Panc1 (cell line): Measurements from ENCODE around the gene PDE4B. TPM values are rescaled to one million over a fixed set of nuclear protein-coding genes. Genes with fewer than 3 reads are reported as not detected.

Experiments
- ATAC-seq: fragments of 200-7000 bp; cut with Tn5 transposase; 2 replicates; pipeline ENCODE4 v1.9.1; 2020; ENCODE audit warnings: mild to moderate bottlenecking, moderate library complexity
- BruUV-seq: library from RNA; stranded (reverse); fragments of 400-500 nt; replicated peaks from 2 replicates; lab custom pipeline; 2021; lab: Mats Ljungman, UMichigan
- CTCF ChIA-PET: fragments of 300-600 bp; sonication (Branson Sonifier 250); formaldehyde crosslinking; loops from one replicate; lab custom pipeline; 2022; ENCODE audit warnings: antibody characterized with exemption; lab: Charles Lee
- POLR2A ChIA-PET: fragments of 300-600 bp; sonication (Branson Sonifier 250); formaldehyde crosslinking; loops from one replicate; lab custom pipeline; 2022; ENCODE audit warnings: antibody characterized with exemption; lab: Charles Lee
- DNase-seq: peaks from one replicate; pipeline ENCODE4 v3.0.0-alpha.2; 2010; ENCODE audit warnings: low read depth, low spot score
- H3K27ac ChIP-seq: 2 replicates; pipeline ENCODE4 v1.5.1; 2011; ENCODE audit warnings: mild to moderate bottlenecking, low read length, inconsistent platforms
- H3K27me3 ChIP-seq: fragments of 200-500 bp; sonication (Bioruptor generic); 2 replicates; pipeline ENCODE4 v1.6.0; 2014; ENCODE audit warnings: low read length, inconsistent platforms; ENCODE audit not compliant: control insufficient read depth, insufficient read depth
- H3K36me3 ChIP-seq: fragments of 200-500 bp; sonication (Bioruptor generic); 2 replicates; pipeline ENCODE4 v1.5.1; 2014; ENCODE audit warnings: inconsistent platforms, mild to moderate bottlenecking, low read length, moderate library complexity; ENCODE audit not compliant: control insufficient read depth, insufficient read depth
- H3K4me1 ChIP-seq: 2 replicates; pipeline ENCODE4 v1.5.1; 2011; ENCODE audit warnings: inconsistent platforms, mild to moderate bottlenecking, low read length, moderate library complexity; ENCODE audit not compliant: control insufficient read depth, insufficient read depth
- H3K4me3 ChIP-seq, 2 experiments: 2 replicates each; pipeline ENCODE4 v1.5.1; 2011 to 2012; ENCODE audit warnings: low read depth in 2 of 2, low read length in 2 of 2, mild to moderate bottlenecking in 2 of 2, inconsistent platforms in 1 of 2, moderate library complexity in 1 of 2
- H3K9me3 ChIP-seq: fragments of 200-500 bp; sonication (Bioruptor generic); 2 replicates; pipeline ENCODE4 v1.5.1; 2014; ENCODE audit warnings: low read depth, mild to moderate bottlenecking, inconsistent platforms, low read length, moderate library complexity; ENCODE audit not compliant: control insufficient read depth, insufficient read depth
- CTCF ChIP-seq: fragments of 450-650 bp; IDR thresholded peaks from 2 replicates; pipeline ENCODE4 v1.5.1; 2017; ENCODE audit warnings: mild to moderate bottlenecking
- POLR2AphosphoS5 ChIP-seq: IDR thresholded peaks from 2 replicates; pipeline ENCODE4 v1.6.1; 2012; ENCODE audit warnings: mild to moderate bottlenecking, low read depth, low read length, moderate library complexity
- REST ChIP-seq, 2 experiments: IDR thresholded peaks; 2 replicates each; pipeline ENCODE4 v1.6.1; 2011 to 2012; ENCODE audit warnings: low read depth in 2 of 2, control low read depth in 1 of 2, low read length in 1 of 2, mild to moderate bottlenecking in 1 of 2, moderate library complexity in 1 of 2; ENCODE audit not compliant: insufficient read depth in 1 of 2
- SIN3A ChIP-seq: IDR thresholded peaks from 2 replicates; pipeline ENCODE4 v1.6.1; 2012; ENCODE audit warnings: low read depth, mild to moderate bottlenecking, low read length, moderate library complexity, borderline replicate concordance; ENCODE audit not compliant: insufficient read depth
- TCF7L2 ChIP-seq: IDR thresholded peaks from 2 replicates; pipeline ENCODE4 v1.6.1; 2011; ENCODE audit warnings: mild to moderate bottlenecking, low read depth, low read length, inconsistent platforms
- in situ Hi-C: cut with HindIII; loops from 2 replicates; pipeline ENCODE4 v1.10.0; 2016; ENCODE audit warnings: low sequenced_read_pairs, low pct_unique_long_range_greater_than_20kb
- intact Hi-C: fragments of 100-400 bp; cut with micrococcal nuclease; formaldehyde crosslinking; loops from one replicate; pipeline ENCODE4 v1.10.0; 2022; ENCODE audit not compliant: unreplicated experiment
- total RNA-seq: library from RNA; stranded (reverse); gene quantifications from one replicate; pipeline ENCODE4 v1.2.1, GENCODE V29; 2021; ENCODE audit not compliant: unreplicated experiment

The PDE4B gene
- total RNA-seq, 1 experiment from 2014 or later = 0.26 TPM

GRCh38 chr1:66359815-66360214 lies 567.1 kb downstream of the PDE4B start:
- DNase-seq = no peak
- intact Hi-C loops = no loop called here
- no peaks in the 10 kb centered on the region for H3K36me3 ChIP-seq
- no peak overlapping the region for H3K27ac ChIP-seq
- in situ Hi-C loops = no loop called here
- H3K4me3 ChIP-seq = no peak overlapping the region
- BruUV-seq = no TSS peak
- no peaks in the 10 kb centered on the region for H3K9me3 ChIP-seq
- no peaks in the 10 kb centered on the region for H3K27me3 ChIP-seq
- ATAC-seq = no peak
- H3K4me1 ChIP-seq = no peaks in the 10 kb centered on the region
- POLR2A ChIA-PET = no interaction called here
- CTCF ChIA-PET = no interaction called here
- TF ChIP-seq REST (IDR thresholded peaks at IDR 0.05; ENCODE audit: insufficient read depth in 1 of 2, low read depth in 2 of 2, low read length in 1 of 2) (no peak), TCF7L2 (no peak), SIN3A (no peak), POLR2AphosphoS5 (no peak), CTCF (no peak)

- Histone ChIP-seq H3K4me1 (no peaks in the 10 kb centered on the region), H3K36me3 (no peaks in the 10 kb centered on the region), H3K4me3 (no peak overlapping the region), H3K27ac (no peak overlapping the region), H3K27me3 (no peaks in the 10 kb centered on the region), H3K9me3 (no peaks in the 10 kb centered on the region)
- DNase-seq (no peak), ATAC-seq (no peak)
- CTCF ChIA-PET = no interaction called here
- TF ChIP-seq REST (IDR thresholded peaks at IDR 0.05; ENCODE audit: insufficient read depth in 1 of 2, low read depth in 2 of 2, low read length in 1 of 2) (no peak), CTCF (peak; percentile 15; the same call in 1 of the 2 replicates)
- intact Hi-C loops (no loop called here), in situ Hi-C loops (no loop called here)
- POLR2A ChIA-PET = no interaction called here
- no TSS peak for BruUV-seq
Observed at GRCh38 chr1:66360285-66360724, 567.6 kb downstream of the PDE4B start.
